A673 (cell line): Measurements from ENCODE around the gene CDH15. TPM values are rescaled to one million over a fixed set of nuclear protein-coding genes. Genes with fewer than 3 reads are reported as not detected.
A peak's percentile ranks its signal among the peaks of the same experiment; 100 is the strongest.

Experiments
- BruUV-seq: library from RNA; stranded (reverse); fragments of 400-500 nt; replicated peaks from 2 replicates; lab custom pipeline; 2021; lab: Mats Ljungman, UMichigan
- CTCF ChIA-PET: fragments of 300-600 bp; sonication (Branson Sonifier 250); formaldehyde crosslinking; loops from one replicate; lab custom pipeline; 2022; ENCODE audit warnings: antibody characterized with exemption; lab: Charles Lee
- POLR2A ChIA-PET: fragments of 300-600 bp; sonication (Branson Sonifier 250); formaldehyde crosslinking; loops from one replicate; lab custom pipeline; 2022; ENCODE audit warnings: antibody characterized with exemption; ENCODE audit not compliant: low non-redundant PET; lab: Charles Lee
- DNase-seq: peaks from one replicate; pipeline ENCODE4 v3.0.0-alpha.2; 2015; ENCODE audit warnings: low spot score
- H3K27ac ChIP-seq: fragments of 200-600 bp; sonication (generic); 2 replicates; pipeline ENCODE4 v1.5.1; 2016; ENCODE audit warnings: mixed run types, low read depth, mild to moderate bottlenecking, mixed read lengths, antibody characterized with exemption, low read length; ENCODE audit not compliant: poor library complexity, severe bottlenecking
- H3K27me3 ChIP-seq: fragments of 200-600 bp; sonication (generic); replicated peaks from 2 replicates; pipeline ENCODE4 v1.6.1; 2017; ENCODE audit warnings: mixed run types, low read depth, mild to moderate bottlenecking, mixed read lengths, antibody characterized with exemption, low read length; ENCODE audit not compliant: insufficient read depth, poor library complexity
- H3K36me3 ChIP-seq: fragments of 200-600 bp; sonication (generic); 2 replicates; pipeline ENCODE4 v1.6.1; 2016; ENCODE audit warnings: mixed run types, mild to moderate bottlenecking, mixed read lengths, antibody characterized with exemption, low read length; ENCODE audit not compliant: insufficient read depth, poor library complexity, severe bottlenecking
- H3K4me1 ChIP-seq: fragments of 200-600 bp; sonication (generic); 2 replicates; pipeline ENCODE4 v1.6.1; 2017; ENCODE audit warnings: mixed run types, mild to moderate bottlenecking, mixed read lengths, antibody characterized with exemption, low read length; ENCODE audit not compliant: insufficient read depth, poor library complexity, severe bottlenecking
- H3K4me3 ChIP-seq: fragments of 200-600 bp; sonication (generic); 2 replicates; pipeline ENCODE4 v1.5.1; 2016; ENCODE audit warnings: low read depth, mixed run types, mild to moderate bottlenecking, mixed read lengths, low read length; ENCODE audit not compliant: poor library complexity, severe bottlenecking
- H3K9me3 ChIP-seq: fragments of 200-600 bp; sonication (generic); 2 replicates; pipeline ENCODE4 v1.6.1; 2016; ENCODE audit warnings: mixed run types, low read depth, mild to moderate bottlenecking, mixed read lengths, antibody characterized with exemption, low read length; ENCODE audit not compliant: poor library complexity, severe bottlenecking
- CTCF ChIP-seq: fragments of 300-800, 200-600 bp; sonication (generic); conservative IDR thresholded peaks from 2 replicates; pipeline ENCODE4 v1.5.1; 2017; ENCODE audit warnings: low read depth, mild to moderate bottlenecking, antibody characterized with exemption, low read length, moderate library complexity, mixed read lengths
- EZH2 ChIP-seq: fragments of 200-600 bp; sonication (generic); IDR thresholded peaks from 2 replicates; pipeline ENCODE4 v1.6.1; 2017; ENCODE audit warnings: borderline replicate concordance, low read depth, mild to moderate bottlenecking, mixed read lengths, antibody characterized with exemption, low read length; ENCODE audit not compliant: poor library complexity, severe bottlenecking
- intact Hi-C: fragments of 100-400 bp; cut with micrococcal nuclease; formaldehyde crosslinking; loops from one replicate; pipeline ENCODE4 v1.10.0; 2022; ENCODE audit not compliant: unreplicated experiment
- total RNA-seq: library from RNA; stranded (reverse); gene quantifications from 2 replicates; pipeline ENCODE4 v1.2.3, GENCODE V29; 2021

CDH15 gene
- total RNA-seq, 1 experiment from 2014 or later: 0.13 TPM

- Histone ChIP-seq H3K9me3 (no peaks in the 10 kb centered on the region), H3K27me3 (peaks cover 9% of the 10 kb centered on the region), H3K4me3 (no peak overlapping the region), H3K27ac (no peak overlapping the region), H3K4me1 (no peaks in the 10 kb centered on the region), H3K36me3 (no peaks in the 10 kb centered on the region)
- TF ChIP-seq CTCF (no peak), EZH2 (no peak)
- DNase-seq: no peak
- intact Hi-C loops: loop anchor here (10.0 kb wide), 2 partner anchors 266 to 456 kb away; no protein-coding TSS in a partner anchor
- ChIA-PET POLR2A (no interaction called here), CTCF (no interaction called here)
- BruUV-seq: no TSS peak
These were observed 39.5 kb downstream of the CDH15 start for GRCh38 chr16:89210904-89211515.

GRCh38 chr16:89216315-89217137 is 45.0 kb downstream of the CDH15 start:
- peak; percentile 88 for DNase-seq
- Histone ChIP-seq H3K4me3 (peak overlapping the region; percentile 80), H3K9me3 (no peaks in the 10 kb centered on the region), H3K4me1 (peaks cover 7% of the 10 kb centered on the region), H3K27ac (peak overlapping the region; percentile 86), H3K36me3 (no peaks in the 10 kb centered on the region), H3K27me3 (peaks cover under 1% of the 10 kb centered on the region)
- intact Hi-C loops: loop anchor here (1.0 to 10.0 kb wide), 3 partner anchors 272 to 462 kb away; no protein-coding TSS in a partner anchor
- ChIA-PET POLR2A (no interaction called here), CTCF (interaction anchor here (0.6 to 1.0 kb wide), 3 partner anchors 24 to 479 kb away, joined by 3 to 4 read pairs (median 3); no protein-coding TSS in a partner anchor)
- no peak for TF ChIP-seq EZH2
- peak; percentile 78 for TF ChIP-seq CTCF
- BruUV-seq: TSS peak; percentile 88

- ChIA-PET POLR2A (no interaction called here), CTCF (no interaction called here)
- Histone ChIP-seq H3K4me3 (peak overlapping the region; percentile 80), H3K27me3 (no peaks in the 10 kb centered on the region), H3K36me3 (no peaks in the 10 kb centered on the region), H3K4me1 (peaks cover 7% of the 10 kb centered on the region), H3K27ac (peak overlapping the region; percentile 86), H3K9me3 (no peaks in the 10 kb centered on the region)
- DNase-seq: no peak
- BruUV-seq: no TSS peak
- intact Hi-C loops: loop anchor here (10.0 kb wide), 2 partner anchors 272 to 462 kb away; no protein-coding TSS in a partner anchor
- TF ChIP-seq CTCF (no peak), EZH2 (no peak)
These were observed 45.5 kb downstream of the CDH15 start for GRCh38 chr16:89217138-89217387.
